CD14-positive monocyte (primary cell): ENCODE data around the gene ERC1. TPM values are rescaled to one million over a fixed set of nuclear protein-coding genes. Genes with fewer than 3 reads are reported as not detected.

Source experiments
- DNase-seq, 3 donors: peaks; one replicate each; pipeline ENCODE4 v3.0.0-alpha.2; 2011 to 2022
- H2AFZ ChIP-seq: 2 replicates; pipeline ENCODE4 v1.6.0; 2012; ENCODE audit warnings: mild to moderate bottlenecking, low read depth, low read length, inconsistent platforms; ENCODE audit not compliant: insufficient read depth, poor library complexity, severe bottlenecking
- H3K27ac ChIP-seq, 2 donors: 1 replicate in 1 of 2; 2 replicates in 1 of 2; pipeline ENCODE4 v1.5.1; 2012 to 2013; ENCODE audit warnings: low read length in 2 of 2, control low read depth in 1 of 2, inconsistent platforms in 1 of 2, low read depth in 1 of 2, mild to moderate bottlenecking in 1 of 2
- H3K27me3 ChIP-seq, 2 donors: one replicate each; pipeline versions ENCODE4 v1.6.0 to v1.6.1; 2011 to 2013; ENCODE audit warnings: low read length in 2 of 2; ENCODE audit not compliant: control insufficient read depth in 2 of 2, insufficient read depth in 2 of 2
- H3K36me3 ChIP-seq, 2 donors: replicated peaks in 1 of 2; 1 replicate in 1 of 2; 2 replicates in 1 of 2; pipeline versions ENCODE4 v1.5.1 to v1.6.1; 2012 to 2013; ENCODE audit warnings: low read length in 2 of 2, control low read depth in 1 of 2, inconsistent platforms in 1 of 2, mild to moderate bottlenecking in 1 of 2; ENCODE audit not compliant: insufficient read depth in 2 of 2, control insufficient read depth in 1 of 2
- H3K4me1 ChIP-seq, 2 donors: 1 replicate in 1 of 2; 2 replicates in 1 of 2; pipeline versions ENCODE4 v1.5.1 to v1.6.1; 2012 to 2013; ENCODE audit warnings: low read length in 2 of 2, control low read depth in 1 of 2, inconsistent platforms in 1 of 2, mild to moderate bottlenecking in 1 of 2, moderate library complexity in 1 of 2; ENCODE audit not compliant: insufficient read depth in 2 of 2, control insufficient read depth in 1 of 2
- H3K4me2 ChIP-seq: replicated peaks from 2 replicates; pipeline ENCODE3; 2012; ENCODE audit warnings: low read length, moderate library complexity, mild to moderate bottlenecking; ENCODE audit not compliant: poor library complexity, severe bottlenecking; ENCODE audit errors: extremely low read depth
- H3K4me3 ChIP-seq, 3 experiments: fragments of 200-600 bp in 1 of 3; sonication (generic) in 1 of 3; replicated peaks in 1 of 3; 1 replicate in 2 of 3; 2 replicates in 1 of 3; pipeline ENCODE4 v1.5.1; 2011 to 2013; ENCODE audit warnings: low read length in 3 of 3, mild to moderate bottlenecking in 3 of 3, control low read depth in 2 of 3, low read depth in 2 of 3, inconsistent platforms in 1 of 3, moderate library complexity in 1 of 3
- H3K79me2 ChIP-seq: 2 replicates; pipeline ENCODE4 v1.6.0; 2012; ENCODE audit warnings: mild to moderate bottlenecking, control low read depth, inconsistent platforms, low read length, moderate library complexity; ENCODE audit not compliant: insufficient read depth
- H3K9ac ChIP-seq: 2 replicates; pipeline ENCODE4 v1.6.0; 2017; ENCODE audit warnings: low read length, mild to moderate bottlenecking; ENCODE audit not compliant: insufficient read depth, poor library complexity, severe bottlenecking
- H3K9me3 ChIP-seq, 2 donors: replicated peaks in 1 of 2; 1 replicate in 1 of 2; 2 replicates in 1 of 2; pipeline versions ENCODE4 v1.5.1 to v1.6.1; 2012 to 2013; ENCODE audit warnings: low read length in 2 of 2, control low read depth in 1 of 2; ENCODE audit not compliant: control insufficient read depth in 1 of 2, insufficient read depth in 1 of 2
- H4K20me1 ChIP-seq: 2 replicates; pipeline ENCODE4 v1.6.0; 2012; ENCODE audit warnings: mild to moderate bottlenecking, low read length, control low read depth, moderate library complexity; ENCODE audit not compliant: insufficient read depth
- H3K27ac Mint-ChIP-seq, 7 donors: one replicate each; pipeline ENCODE4 v1.8.0; 2020; ENCODE audit warnings: mild to moderate bottlenecking in 7 of 7, mixed read lengths in 7 of 7, moderate library complexity in 6 of 7, inconsistent platforms in 2 of 7
- H3K27me3 Mint-ChIP-seq, 3 donors: one replicate each; pipeline ENCODE4 v1.8.0; 2021 to 2022; ENCODE audit warnings: low read depth in 3 of 3, mild to moderate bottlenecking in 3 of 3, mixed read lengths in 3 of 3, moderate library complexity in 3 of 3, inconsistent platforms in 1 of 3
- H3K36me3 Mint-ChIP-seq, 2 donors: one replicate each; pipeline ENCODE4 v1.8.0; 2020; ENCODE audit warnings: mixed read lengths in 2 of 2, inconsistent platforms in 1 of 2, mild to moderate bottlenecking in 1 of 2
- H3K4me1 Mint-ChIP-seq: one replicate; pipeline ENCODE4 v1.8.0; 2020; ENCODE audit warnings: mild to moderate bottlenecking, mixed read lengths
- H3K4me3 Mint-ChIP-seq, 2 donors: one replicate each; pipeline ENCODE4 v1.8.0; 2020; ENCODE audit warnings: mild to moderate bottlenecking in 2 of 2, mixed read lengths in 2 of 2, moderate library complexity in 1 of 2
- H3K9me3 Mint-ChIP-seq, 7 donors: one replicate each; pipeline ENCODE4 v1.8.0; 2020 to 2022; ENCODE audit warnings: mixed read lengths in 7 of 7, mild to moderate bottlenecking in 6 of 7, moderate library complexity in 6 of 7, inconsistent platforms in 2 of 7
- WGBS: methylation state at CpG from one replicate; pipeline ENCODE4 v1.1.5; 2013; ENCODE audit warnings: missing lambda C conversion rate; ENCODE audit not compliant: insufficient coverage; 5-methylcytosine and 5-hydroxymethylcytosine counted together
- intact Hi-C, 2 donors: fragments of 100-400 bp; cut with micrococcal nuclease; formaldehyde crosslinking; loops; one replicate each; pipeline versions ENCODE4 v1.15.0 to v1.15.1; 2023
- polyA plus RNA-seq, 3 donors: library from polyadenylated mRNA; depleted of rRNA in 1 of 3; unstranded in 2 of 3; stranded (reverse) in 1 of 3; fragments of 300-500 nt in 2 of 3; fragments of >200 nt in 1 of 3; fragmentation: Illumina TruSeq in 2 of 3; gene quantifications; 1 replicate in 2 of 3; 2 replicates in 1 of 3; pipeline ENCODE4 v1.2.3, GENCODE V29; 2012 to 2021
- TF ChIP-seq, protein P1 (sequence below): fragments of 200-600 bp; IDR thresholded peaks from one replicate; pipeline ENCODE4 v1.8.0; 2022; ENCODE audit warnings: antibody characterized with exemption, mild to moderate bottlenecking

ERC1 gene
- polyA plus RNA-seq, 3 donors: 4.0 to 14.3 (median 5.1) TPM

DNA sequence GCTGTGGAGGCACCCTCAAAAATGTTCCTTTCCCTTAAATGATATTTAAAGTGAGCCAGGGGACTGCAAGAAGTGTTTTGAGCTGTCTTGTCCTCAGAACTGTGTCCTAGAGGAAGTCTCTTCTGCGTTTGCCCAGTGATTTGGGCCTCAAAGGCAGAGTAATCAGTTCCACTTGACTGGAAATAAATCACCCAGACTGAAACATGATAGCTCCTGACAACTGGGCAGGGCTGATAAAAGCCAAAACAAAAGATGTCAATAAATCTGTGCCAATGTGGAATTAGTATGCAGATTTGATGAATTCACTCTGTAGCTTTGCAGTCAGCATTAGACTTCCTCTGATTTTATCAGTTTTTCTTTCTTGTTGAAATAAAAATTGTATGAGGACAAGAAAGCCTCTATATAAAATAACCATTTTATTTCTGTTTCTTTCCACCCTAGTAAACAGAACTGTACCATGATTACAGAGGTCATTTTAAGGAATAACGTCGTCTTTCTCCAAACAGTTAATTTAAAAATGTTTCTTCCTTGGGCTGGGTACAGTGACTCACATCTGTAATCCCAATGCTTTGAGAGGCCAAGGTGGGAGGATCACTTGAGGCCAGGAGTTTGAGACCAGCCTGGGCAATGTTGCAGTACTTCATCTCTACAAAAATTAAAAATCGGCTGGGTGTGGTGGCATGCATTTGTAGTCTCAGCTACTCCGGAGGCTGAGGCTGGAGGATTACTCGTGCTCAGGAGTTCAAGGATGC, 180.8 kb downstream of the ERC1 start:
- H3K4me3 Mint-ChIP-seq: no peak overlapping the region
- H3K79me2 ChIP-seq: no peaks in the 10 kb centered on the region
- WGBS: 29% methylated on average over 1 of the region's 6 CpGs
- H3K4me2 ChIP-seq: no peak overlapping the region
- peaks cover 16 to 38% of the 10 kb centered on the region in 2 donors for H3K36me3 Mint-ChIP-seq
- H2AFZ ChIP-seq: no peak overlapping the region
- TF ChIP-seq, protein P1, sequence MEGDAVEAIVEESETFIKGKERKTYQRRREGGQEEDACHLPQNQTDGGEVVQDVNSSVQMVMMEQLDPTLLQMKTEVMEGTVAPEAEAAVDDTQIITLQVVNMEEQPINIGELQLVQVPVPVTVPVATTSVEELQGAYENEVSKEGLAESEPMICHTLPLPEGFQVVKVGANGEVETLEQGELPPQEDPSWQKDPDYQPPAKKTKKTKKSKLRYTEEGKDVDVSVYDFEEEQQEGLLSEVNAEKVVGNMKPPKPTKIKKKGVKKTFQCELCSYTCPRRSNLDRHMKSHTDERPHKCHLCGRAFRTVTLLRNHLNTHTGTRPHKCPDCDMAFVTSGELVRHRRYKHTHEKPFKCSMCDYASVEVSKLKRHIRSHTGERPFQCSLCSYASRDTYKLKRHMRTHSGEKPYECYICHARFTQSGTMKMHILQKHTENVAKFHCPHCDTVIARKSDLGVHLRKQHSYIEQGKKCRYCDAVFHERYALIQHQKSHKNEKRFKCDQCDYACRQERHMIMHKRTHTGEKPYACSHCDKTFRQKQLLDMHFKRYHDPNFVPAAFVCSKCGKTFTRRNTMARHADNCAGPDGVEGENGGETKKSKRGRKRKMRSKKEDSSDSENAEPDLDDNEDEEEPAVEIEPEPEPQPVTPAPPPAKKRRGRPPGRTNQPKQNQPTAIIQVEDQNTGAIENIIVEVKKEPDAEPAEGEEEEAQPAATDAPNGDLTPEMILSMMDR: no peak
- H3K9ac ChIP-seq: no peak overlapping the region
- DNase-seq: no peak
- H3K9me3 Mint-ChIP-seq: no peaks in the 10 kb centered on the region
- H3K27ac ChIP-seq: no peak overlapping the region
- H3K27ac Mint-ChIP-seq: no peak overlapping the region
- intact Hi-C loops: no loop called here
- no peaks in the 10 kb centered on the region for H3K4me1 ChIP-seq
- no peaks in the 10 kb centered on the region for H3K9me3 ChIP-seq
- no peaks in the 10 kb centered on the region for H3K4me1 Mint-ChIP-seq
- H3K4me3 ChIP-seq: no peak overlapping the region
- no peaks in the 10 kb centered on the region for H3K27me3 Mint-ChIP-seq
- peaks cover 0 to 21% of the 10 kb centered on the region in 2 donors for H3K36me3 ChIP-seq
- H4K20me1 ChIP-seq: no peaks in the 10 kb centered on the region
- no peaks in the 10 kb centered on the region for H3K27me3 ChIP-seq

DNA sequence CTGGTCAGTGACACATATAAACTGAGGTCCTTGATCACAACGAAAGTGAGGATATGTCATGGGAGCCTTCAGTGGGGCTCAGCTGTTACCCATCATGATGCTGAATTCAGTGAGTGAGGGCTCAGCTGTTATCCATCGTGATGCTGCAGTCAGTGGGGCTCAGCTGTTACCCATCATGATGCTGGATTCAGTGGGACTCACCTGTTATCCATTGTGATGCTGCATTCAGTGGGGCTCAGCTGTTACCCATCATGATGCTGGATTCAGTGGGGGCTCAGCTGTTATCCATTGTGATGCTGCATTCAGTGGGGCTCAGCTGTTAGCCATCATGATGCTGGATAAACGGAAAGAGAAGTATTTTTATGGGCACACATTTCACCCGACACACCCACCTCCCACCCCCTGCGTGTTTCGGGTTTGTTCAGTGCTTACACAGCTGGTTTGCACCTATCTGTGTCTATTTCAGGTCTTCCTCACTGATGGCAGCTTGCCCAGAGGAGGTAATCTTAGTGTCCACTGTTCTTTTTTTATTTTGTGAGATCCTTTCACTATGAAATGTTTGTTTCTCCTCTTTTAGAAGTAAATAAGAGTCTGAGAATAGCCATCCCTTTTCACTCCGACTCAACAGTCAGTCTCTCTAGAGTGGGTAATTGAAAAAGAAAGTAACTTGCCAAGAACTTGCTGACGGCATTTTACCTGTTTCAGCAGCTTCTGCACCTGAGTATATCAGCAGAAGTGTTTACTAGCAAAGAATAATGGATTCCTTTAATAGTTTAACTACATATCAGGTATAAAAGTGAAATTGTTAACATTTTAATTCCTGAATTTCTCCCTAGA, 183.0 kb downstream of the ERC1 start:
- no peaks in the 10 kb centered on the region for H3K79me2 ChIP-seq
- H2AFZ ChIP-seq: no peak overlapping the region
- H3K9me3 ChIP-seq: no peaks in the 10 kb centered on the region
- no peaks in the 10 kb centered on the region for H3K4me1 ChIP-seq
- Mint-ChIP-seq H3K4me1 (no peaks in the 10 kb centered on the region), H3K4me3 (no peak overlapping the region), H3K27ac (no peak overlapping the region), H3K9me3 (no peaks in the 10 kb centered on the region), H3K27me3 (no peaks in the 10 kb centered on the region), H3K36me3 (peaks cover 17 to 37% of the 10 kb centered on the region in 2 donors)
- no peak overlapping the region for H3K27ac ChIP-seq
- H3K36me3 ChIP-seq: peaks cover 0 to 17% of the 10 kb centered on the region in 2 donors
- DNase-seq: no peak
- 94% methylated on average over 3 of the region's 8 CpGs for WGBS
- no peaks in the 10 kb centered on the region for H3K27me3 ChIP-seq
- intact Hi-C loops: no loop called here
- TF ChIP-seq, protein P1: no peak
- no peak overlapping the region for H3K4me3 ChIP-seq
- no peak overlapping the region for H3K9ac ChIP-seq
- no peak overlapping the region for H3K4me2 ChIP-seq
- no peaks in the 10 kb centered on the region for H4K20me1 ChIP-seq
